Left hindlimb (tissue), 1 donor: ENCODE measurements around the gene C12orf60.
"Not testable (repeated sequence)": the region's sequence is repeated elsewhere in the genome, so short reads cannot be mapped to it uniquely, and the experiment has no call there.

ENCODE experiments used
- DNase-seq: peaks from one replicate; pipeline ENCODE4 v3.0.0-alpha.2; 2018

C12orf60 gene, protein sequence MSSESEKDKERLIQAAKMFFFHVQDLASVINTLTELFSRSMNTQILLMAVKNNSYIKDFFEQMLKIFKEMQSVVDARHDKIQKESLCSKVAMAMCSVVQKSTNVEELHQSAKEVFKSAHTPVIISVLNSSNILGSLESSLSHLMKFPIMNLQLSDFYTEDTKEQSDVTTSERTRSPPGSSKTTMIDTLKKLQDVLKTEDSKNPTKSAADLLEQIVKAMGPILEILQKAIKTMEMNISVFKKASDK

GRCh38 chr12:14803011-14803829 lies at the start of gene C12orf60, which contains the start of gene WBP11:
TSS of gene C12orf60 (plus strand) at chr12:14803670. CDS start at chr12:14822936, 19,266 bp downstream.
TSS of gene WBP11 (minus strand) at chr12:14803478. CDS start at chr12:14801383, 2,095 bp downstream.
- DNase-seq = peak; percentile 96

DNA sequence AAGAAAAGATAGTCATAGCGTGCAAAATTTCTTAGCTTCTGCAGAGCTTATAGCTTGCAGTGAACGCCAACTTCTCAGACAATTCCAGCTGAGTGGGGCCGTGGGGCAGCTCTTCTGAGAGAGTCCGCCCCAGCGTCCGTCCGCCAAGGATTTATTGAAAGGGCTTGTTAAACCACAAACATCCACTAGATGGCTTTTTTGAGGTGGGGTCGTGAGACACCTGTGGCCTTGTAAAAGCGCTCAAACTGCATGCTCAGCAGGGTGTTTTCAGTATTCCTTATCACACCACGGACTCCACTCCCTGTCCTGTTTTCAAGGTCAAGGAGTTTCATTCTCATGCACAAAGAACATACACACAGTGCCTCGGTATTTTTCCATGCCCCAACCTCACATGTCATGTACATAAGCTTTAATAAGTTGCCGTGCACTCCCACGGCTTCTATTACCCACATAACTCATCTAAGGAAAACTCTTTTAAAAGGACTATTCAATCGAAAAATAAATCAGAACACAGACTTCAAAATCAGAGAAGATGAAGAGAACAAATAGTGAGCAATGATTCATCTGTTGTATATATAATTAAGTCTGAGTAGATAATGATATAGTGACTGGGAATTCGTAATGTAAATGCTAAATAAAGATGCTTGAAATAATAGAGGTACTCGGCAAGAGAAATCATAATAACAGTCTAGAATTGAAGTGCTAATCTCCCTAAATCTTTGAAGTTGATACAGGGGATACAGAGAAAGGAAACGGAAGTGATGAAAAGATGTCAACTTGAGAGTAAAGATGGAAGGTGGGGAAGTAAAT lies 46.9 kb upstream of the C12orf60 start:
- no peak for DNase-seq

GRCh38 chr12:14759711-14760280 lies 43.7 kb upstream of the C12orf60 start:
- not testable (repeated sequence) for DNase-seq

GRCh38 chr12:14765398-14765797 lies 38.1 kb upstream of the C12orf60 start:
- DNase-seq = no peak

- DNase-seq = not testable (repeated sequence)
Measured at GRCh38 chr12:14766020-14766419, 37.5 kb upstream of the C12orf60 start.

DNA sequence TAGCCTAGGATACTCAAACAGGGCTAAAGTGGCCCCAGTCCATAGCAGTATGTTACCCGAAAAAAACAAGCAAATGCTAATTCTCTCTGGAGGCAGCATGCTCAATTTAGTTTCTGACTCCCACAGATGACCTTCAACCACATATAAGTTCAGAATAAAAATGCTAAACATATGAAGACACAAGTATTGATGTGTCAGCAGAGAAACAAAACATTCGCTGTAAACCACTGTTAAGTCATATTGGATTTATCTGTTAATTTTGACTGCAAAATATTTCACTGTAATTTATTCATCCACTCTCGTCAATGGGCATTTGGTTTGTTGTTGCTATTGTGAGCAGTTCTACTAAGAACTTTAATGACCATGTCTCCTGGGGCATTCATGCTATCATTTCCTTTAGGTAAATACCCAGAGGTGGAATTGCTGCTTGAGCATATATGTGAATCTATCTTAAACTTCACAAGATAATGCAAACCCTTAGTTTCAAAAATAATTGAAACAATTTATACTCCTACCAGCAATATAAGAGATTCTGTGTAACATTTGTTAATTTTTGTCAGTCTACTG lies 36.7 kb upstream of the C12orf60 start:
- no peak for DNase-seq

- DNase-seq = no peak
Measured at GRCh38 chr12:14767617-14768016, 35.9 kb upstream of the C12orf60 start.

DNA sequence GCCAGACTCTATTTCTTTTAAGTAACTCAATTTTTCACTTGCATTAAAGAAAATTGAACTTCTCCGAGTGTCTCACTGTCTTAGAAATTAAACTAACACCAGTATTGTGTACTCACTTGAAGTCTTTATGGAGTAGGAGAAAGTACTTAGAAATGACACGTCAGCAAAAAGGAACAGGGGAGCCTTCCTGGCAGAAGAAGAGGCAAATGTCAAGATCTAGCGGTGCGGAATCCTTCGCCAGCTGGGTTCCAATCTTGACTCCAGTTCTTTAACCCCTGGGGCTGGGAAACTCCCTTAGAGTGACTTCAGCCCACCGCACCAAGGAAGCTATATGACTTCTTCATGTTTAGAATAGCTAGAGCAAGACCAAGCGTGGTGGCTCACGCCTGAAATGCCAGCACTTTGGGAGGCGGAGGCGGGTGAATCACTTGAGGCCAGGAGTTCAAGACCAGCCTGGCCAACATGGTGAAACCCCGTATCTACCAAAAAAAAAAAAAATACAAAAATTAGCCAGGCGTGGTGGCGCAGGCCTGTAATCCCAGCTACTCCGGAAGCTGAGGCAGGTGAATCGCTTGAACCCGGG lies 34.6 kb upstream of the C12orf60 start:
- DNase-seq = no peak

DNA sequence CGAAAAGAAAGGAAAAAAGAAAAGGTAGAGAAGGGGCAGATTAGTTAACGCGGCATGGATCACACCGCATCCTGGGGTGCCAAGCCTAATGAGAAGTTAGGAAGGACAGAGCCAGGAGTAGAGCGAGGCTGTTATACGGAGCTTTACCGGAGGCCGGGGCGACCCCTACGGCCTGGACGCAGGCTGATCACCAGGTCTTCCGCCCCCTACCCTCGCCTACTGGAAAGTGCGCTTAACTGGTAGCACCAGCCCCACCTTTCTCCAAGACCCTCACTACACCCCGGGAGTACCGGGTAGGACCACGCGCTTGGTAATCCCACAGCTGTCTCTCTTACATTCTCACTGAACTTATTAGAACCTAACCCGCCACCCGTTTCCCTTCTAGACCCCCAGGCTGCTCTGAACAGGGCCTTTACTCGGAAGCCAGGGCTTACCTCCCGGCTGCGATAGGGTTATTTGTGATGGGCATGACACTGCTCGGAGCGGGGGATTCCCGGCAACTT lies 34.0 kb upstream of the C12orf60 start:
- no peak for DNase-seq

GRCh38 chr12:14769969-14770495 lies 33.4 kb upstream of the C12orf60 start:
- peak; percentile 84 for DNase-seq

- DNase-seq = peak; percentile 94
Measured at GRCh38 chr12:14770496-14771461, 32.7 kb upstream of the C12orf60 start.

GRCh38 chr12:14771651-14772137 lies 31.8 kb upstream of the C12orf60 start:
- DNase-seq = no peak

DNA sequence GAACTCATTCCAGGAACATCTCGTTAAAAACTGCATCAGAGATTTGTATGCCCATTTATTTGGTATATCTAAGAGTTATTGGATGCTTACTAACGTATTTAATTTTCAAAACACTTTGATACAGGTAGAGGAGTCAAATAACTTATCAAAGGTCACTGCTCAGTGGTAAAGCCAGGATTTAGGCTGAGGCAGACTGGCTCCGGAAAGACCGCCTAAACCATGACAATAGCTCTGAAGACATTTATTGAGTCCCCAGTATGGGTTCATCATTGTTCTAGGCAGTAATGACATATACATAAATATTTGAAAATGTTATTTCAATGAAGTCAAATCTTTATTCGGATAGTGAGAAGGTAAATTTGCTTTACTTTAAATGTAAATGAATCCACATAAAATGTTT lies 30.5 kb upstream of the C12orf60 start:
- DNase-seq = no peak

DNA sequence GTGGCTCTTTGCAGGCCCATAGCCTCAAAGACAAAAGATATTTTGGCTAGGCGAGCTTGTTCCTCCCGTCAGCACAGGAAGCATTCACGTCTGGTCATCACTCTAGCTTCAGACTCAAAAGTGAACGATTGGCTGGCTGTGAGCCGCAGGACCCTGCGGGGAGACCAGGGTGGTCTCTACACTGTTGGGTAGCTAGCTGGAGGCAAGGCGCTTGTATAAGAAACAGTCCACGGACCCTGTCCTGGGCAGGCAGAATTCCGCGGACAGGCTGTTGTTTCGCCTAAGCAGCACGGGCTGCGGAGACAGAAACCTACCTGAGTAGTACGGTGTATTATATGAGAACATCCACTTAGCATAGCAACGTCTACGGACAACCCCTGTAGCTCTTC lies 29.8 kb upstream of the C12orf60 start:
- peak; percentile 66 for DNase-seq

DNA sequence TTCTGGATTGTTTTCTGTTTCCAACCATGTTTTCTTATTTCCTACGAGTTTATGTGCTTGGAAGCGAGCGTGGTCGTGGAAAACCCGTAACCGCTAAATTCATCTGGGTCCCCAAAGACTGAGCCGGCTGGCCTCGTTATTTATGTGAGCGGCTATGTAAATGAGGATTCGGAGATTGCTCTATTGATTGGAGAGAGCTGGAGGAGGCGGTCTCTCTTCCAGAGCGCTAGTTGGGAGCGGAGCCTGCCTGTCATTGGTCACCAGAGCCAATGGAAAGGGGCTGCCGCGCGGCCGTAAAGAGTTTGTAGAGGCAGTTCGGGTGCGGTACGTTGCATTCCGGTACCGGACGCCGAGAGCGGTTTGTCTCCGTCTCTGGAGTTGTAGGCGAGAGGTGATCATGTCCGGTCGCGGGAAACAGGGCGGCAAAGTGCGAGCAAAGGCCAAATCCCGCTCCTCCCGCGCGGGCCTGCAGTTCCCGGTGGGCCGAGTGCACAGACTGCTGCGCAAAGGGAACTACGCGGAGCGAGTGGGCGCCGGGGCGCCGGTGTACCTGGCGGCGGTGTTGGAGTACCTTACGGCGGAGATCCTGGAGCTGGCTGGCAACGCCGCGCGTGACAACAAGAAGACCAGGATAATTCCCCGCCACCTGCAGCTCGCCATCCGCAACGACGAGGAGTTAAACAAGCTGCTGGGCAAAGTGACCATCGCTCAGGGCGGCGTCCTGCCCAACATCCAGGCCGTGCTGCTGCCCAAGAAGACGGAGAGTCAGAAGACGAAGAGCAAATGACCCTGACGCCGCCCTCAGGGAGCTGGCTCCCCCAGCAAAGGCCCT lies 29.2 kb upstream of the C12orf60 start:
- DNase-seq = peak; percentile 96

DNA sequence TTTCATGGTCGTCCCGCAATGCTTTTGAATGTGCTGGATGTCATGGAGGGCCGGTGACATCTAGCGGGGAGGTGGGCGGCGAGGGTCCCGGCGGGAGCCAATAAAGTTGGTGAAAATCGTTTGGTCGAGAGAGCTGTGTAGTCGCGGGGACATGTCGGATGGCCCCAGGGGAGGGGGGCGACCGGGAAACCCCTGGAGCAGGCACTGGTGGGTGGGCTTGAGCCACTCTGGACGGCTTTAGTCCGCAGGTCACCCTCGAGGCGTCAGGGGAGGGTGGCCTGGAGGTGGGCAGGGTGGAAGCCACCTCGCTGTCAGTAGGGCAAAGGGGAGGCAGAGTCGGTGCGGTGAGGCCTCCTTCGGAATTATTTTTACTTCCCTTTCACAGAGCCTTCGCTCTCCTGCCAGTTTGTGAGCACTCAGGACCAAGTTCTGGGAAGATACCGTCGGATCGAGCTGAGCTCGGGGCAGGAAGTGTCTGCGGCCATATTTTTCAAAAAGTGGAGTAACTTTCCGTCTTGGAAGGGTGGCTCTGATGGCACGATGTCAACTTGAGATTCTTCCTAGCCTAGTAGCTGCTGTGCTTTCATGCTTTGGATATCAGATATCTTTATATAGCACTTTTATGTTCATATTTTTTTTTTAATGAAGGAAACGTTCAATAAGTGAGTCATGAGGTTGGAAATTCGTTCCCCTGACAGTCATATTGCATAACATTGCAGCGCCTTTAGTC lies 28.4 kb upstream of the C12orf60 start:
- DNase-seq = peak; percentile 69

DNA sequence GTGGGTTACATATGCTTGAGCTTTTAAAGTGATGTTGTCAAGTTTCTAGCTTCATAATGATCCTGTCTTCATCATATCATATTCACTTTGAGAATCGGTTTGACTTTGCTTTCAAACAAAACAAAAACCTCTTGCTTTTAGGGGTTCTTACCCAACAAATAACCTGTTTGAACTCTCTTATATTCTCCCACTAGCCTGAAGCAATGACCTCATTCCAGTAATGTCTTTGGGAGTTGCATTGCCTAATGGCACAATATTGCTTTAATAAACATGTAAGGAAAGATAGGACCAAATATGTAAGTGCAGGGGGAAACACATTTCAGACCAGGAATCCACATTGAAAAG lies 27.9 kb upstream of the C12orf60 start:
- no peak for DNase-seq

DNA sequence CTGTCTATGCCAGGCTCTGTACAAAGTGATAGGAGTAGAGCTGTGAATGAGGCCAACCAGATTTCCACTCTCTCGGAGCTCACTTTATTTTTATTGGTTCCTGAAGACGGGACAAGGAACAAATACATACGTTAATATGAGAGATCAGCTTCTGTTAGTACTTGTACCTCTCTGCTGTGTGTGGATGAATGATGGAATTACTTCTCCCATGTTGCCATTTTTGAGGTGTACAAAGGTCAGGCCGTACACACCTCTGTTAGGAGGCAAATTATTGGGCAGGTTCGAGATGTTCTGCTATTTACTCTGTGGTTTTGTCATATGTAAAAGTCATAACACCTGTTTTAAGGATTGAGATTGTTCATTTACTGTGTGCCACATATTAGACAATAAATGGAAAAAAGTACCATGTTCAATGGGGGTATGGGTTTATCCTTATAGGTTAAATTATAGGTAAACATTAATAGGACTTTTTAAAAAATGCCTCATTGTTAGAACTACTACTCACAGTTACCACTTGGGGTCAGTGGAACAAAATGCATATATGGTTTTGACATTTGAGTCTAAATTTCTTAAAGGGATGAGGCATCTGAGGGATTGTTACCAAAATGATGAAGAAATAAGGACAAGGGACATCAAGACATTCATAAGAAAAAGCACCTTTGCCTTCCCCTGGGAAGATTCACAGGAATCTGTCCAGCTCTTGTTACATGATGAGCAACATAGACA lies 27.1 kb upstream of the C12orf60 start:
- DNase-seq = no peak
